Measurements from ENCODE around the gene GFOD1. TPM values are rescaled to one million over a fixed set of nuclear protein-coding genes. Genes with fewer than 3 reads are reported as not detected.
A peak's percentile ranks its signal among the peaks of the same experiment; 100 is the strongest.

The GFOD1 gene
- total RNA-seq, 1 experiment from 2014 or later = 8.8 TPM

DNA sequence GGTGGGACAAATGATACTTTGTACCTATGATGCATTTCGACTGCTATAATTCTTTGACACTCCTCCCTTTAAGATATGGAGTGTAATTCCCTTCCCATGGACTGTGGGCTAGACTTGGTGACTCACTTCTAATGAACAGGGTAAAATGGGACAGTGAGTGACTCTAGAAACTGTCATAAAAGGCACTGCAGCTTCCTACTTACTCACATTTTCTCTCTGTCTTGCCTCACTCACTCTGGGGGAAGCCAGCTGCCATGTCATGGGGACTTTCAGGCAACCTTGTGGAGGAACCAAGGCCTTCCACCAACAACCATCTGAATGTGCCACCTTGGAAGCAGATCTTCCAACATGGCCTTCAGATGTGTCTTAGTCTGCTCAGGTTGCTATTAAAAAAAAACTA, 12.9 kb upstream of the GFOD1 start:
- H3K27me3 ChIP-seq (replicated peaks; ENCODE audit: insufficient read depth, low read depth, low read length, poor library complexity) = no peaks in the 10 kb centered on the region
- no peaks in the 10 kb centered on the region for H3K36me3 ChIP-seq (ENCODE audit: insufficient read depth, low read length, poor library complexity, severe bottlenecking)
- no TSS peak for BruUV-seq (replicated peaks)
- POLR2A ChIA-PET (ENCODE audit: low non-redundant PET) = no interaction called here
- CTCF ChIA-PET = no interaction called here
- no peak overlapping the region for H3K4me3 ChIP-seq (ENCODE audit: low read depth, low read length, poor library complexity, severe bottlenecking)
- TF ChIP-seq, protein P1, sequence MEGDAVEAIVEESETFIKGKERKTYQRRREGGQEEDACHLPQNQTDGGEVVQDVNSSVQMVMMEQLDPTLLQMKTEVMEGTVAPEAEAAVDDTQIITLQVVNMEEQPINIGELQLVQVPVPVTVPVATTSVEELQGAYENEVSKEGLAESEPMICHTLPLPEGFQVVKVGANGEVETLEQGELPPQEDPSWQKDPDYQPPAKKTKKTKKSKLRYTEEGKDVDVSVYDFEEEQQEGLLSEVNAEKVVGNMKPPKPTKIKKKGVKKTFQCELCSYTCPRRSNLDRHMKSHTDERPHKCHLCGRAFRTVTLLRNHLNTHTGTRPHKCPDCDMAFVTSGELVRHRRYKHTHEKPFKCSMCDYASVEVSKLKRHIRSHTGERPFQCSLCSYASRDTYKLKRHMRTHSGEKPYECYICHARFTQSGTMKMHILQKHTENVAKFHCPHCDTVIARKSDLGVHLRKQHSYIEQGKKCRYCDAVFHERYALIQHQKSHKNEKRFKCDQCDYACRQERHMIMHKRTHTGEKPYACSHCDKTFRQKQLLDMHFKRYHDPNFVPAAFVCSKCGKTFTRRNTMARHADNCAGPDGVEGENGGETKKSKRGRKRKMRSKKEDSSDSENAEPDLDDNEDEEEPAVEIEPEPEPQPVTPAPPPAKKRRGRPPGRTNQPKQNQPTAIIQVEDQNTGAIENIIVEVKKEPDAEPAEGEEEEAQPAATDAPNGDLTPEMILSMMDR (conservative IDR thresholded peaks at IDR 0.05; ENCODE audit: low read depth, low read length) = no peak
- no peak for TF ChIP-seq EZH2 (IDR thresholded peaks at IDR 0.05; ENCODE audit: borderline replicate concordance, low read depth, low read length, poor library complexity, severe bottlenecking)
- intact Hi-C loops (cut with micrococcal nuclease; ENCODE audit: unreplicated experiment) = no loop called here
- H3K9me3 ChIP-seq (ENCODE audit: low read depth, low read length, poor library complexity, severe bottlenecking) = no peaks in the 10 kb centered on the region
- no peaks in the 10 kb centered on the region for H3K4me1 ChIP-seq (ENCODE audit: insufficient read depth, low read length, poor library complexity, severe bottlenecking)
- H3K27ac ChIP-seq (ENCODE audit: low read depth, low read length, poor library complexity, severe bottlenecking) = no peak overlapping the region
- DNase-seq (ENCODE audit: low spot score) = peak; percentile 23

DNA sequence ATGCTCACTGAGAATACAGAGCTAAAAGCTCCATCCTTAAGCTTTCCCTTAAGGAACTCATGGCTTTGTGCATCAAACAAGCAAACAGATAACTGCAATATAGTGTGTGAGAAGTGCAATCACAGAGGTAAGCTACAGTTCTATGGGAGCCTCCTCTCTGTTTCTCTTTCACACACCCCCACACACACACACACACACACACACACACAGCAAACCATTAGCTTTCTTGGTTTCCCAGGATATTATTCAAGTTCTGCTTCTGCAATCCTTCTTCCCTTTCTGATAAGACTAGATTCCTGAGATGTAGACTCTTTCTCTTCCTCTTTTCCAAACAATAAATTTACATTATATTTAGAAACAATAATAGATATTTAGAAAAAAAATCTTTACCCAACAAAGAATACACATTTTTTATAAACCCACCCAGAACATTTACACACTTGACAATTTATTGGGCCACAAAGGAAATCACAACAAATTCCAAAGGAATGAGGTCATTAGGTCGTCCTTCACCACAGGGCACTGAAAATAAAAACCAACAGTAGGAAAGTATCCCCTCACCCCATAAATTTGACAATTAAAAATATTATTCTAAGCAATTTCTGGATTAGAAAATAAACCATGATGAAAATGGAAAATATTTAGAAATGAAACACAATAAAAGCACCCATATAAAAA, 9.3 kb upstream of the GFOD1 start:
- intact Hi-C loops (cut with micrococcal nuclease; ENCODE audit: unreplicated experiment) = no loop called here
- Histone ChIP-seq H3K27me3 (replicated peaks; ENCODE audit: insufficient read depth, low read depth, low read length, poor library complexity) (no peaks in the 10 kb centered on the region), H3K9me3 (ENCODE audit: low read depth, low read length, poor library complexity, severe bottlenecking) (no peaks in the 10 kb centered on the region), H3K4me1 (ENCODE audit: insufficient read depth, low read length, poor library complexity, severe bottlenecking) (no peaks in the 10 kb centered on the region), H3K4me3 (ENCODE audit: low read depth, low read length, poor library complexity, severe bottlenecking) (no peak overlapping the region), H3K27ac (ENCODE audit: low read depth, low read length, poor library complexity, severe bottlenecking) (no peak overlapping the region), H3K36me3 (ENCODE audit: insufficient read depth, low read length, poor library complexity, severe bottlenecking) (no peaks in the 10 kb centered on the region)
- no TSS peak for BruUV-seq (replicated peaks)
- no peak for TF ChIP-seq EZH2 (IDR thresholded peaks at IDR 0.05; ENCODE audit: borderline replicate concordance, low read depth, low read length, poor library complexity, severe bottlenecking)
- TF ChIP-seq, protein P1 (conservative IDR thresholded peaks at IDR 0.05; ENCODE audit: low read depth, low read length) = no peak
- DNase-seq (ENCODE audit: low spot score) = no peak
- CTCF ChIA-PET = no interaction called here
- POLR2A ChIA-PET (ENCODE audit: low non-redundant PET) = no interaction called here

DNA sequence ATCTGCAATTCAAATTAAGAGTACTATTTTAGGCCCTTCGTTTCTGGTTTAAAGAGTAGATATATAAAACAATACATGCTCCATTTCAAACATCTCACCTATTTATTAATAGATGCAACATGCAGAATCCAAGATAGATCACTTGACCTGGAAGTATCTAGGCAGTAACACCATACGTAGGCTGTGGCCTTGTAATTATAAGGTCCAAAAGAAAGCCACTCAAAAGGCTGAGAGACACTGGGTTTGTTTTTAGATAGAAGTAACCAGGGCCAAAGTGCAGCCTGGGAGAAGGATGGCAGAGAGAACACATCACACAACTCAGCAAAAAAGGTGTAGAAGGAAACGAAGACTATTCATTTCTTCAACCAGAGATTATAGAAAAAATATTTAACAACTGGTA, 8.4 kb upstream of the GFOD1 start:
- no TSS peak for BruUV-seq (replicated peaks)
- ChIA-PET CTCF (no interaction called here), POLR2A (ENCODE audit: low non-redundant PET) (no interaction called here)
- no peak overlapping the region for H3K4me3 ChIP-seq (ENCODE audit: low read depth, low read length, poor library complexity, severe bottlenecking)
- no peaks in the 10 kb centered on the region for H3K36me3 ChIP-seq (ENCODE audit: insufficient read depth, low read length, poor library complexity, severe bottlenecking)
- H3K27ac ChIP-seq (ENCODE audit: low read depth, low read length, poor library complexity, severe bottlenecking) = no peak overlapping the region
- no peak for TF ChIP-seq EZH2 (IDR thresholded peaks at IDR 0.05; ENCODE audit: borderline replicate concordance, low read depth, low read length, poor library complexity, severe bottlenecking)
- TF ChIP-seq, protein P1 (conservative IDR thresholded peaks at IDR 0.05; ENCODE audit: low read depth, low read length) = no peak
- no peaks in the 10 kb centered on the region for H3K9me3 ChIP-seq (ENCODE audit: low read depth, low read length, poor library complexity, severe bottlenecking)
- intact Hi-C loops (cut with micrococcal nuclease; ENCODE audit: unreplicated experiment) = no loop called here
- no peaks in the 10 kb centered on the region for H3K27me3 ChIP-seq (replicated peaks; ENCODE audit: insufficient read depth, low read depth, low read length, poor library complexity)
- DNase-seq (ENCODE audit: low spot score) = no peak
- H3K4me1 ChIP-seq (ENCODE audit: insufficient read depth, low read length, poor library complexity, severe bottlenecking) = no peaks in the 10 kb centered on the region
